NT2/D1 (cell line): ENCODE measurements around the gene DIP2C.

Experiments used
- DNase-seq: peaks from one replicate; pipeline ENCODE4 v3.0.0-alpha.2; 2011; ENCODE audit warnings: low read depth, low spot score
- H3K27me3 ChIP-seq: 2 replicates; pipeline ENCODE4 v1.6.0; 2011; ENCODE audit warnings: mild to moderate bottlenecking; ENCODE audit not compliant: insufficient read length, insufficient read depth
- H3K36me3 ChIP-seq: 2 replicates; pipeline ENCODE4 v1.6.1; 2011; ENCODE audit warnings: mild to moderate bottlenecking, low read length, mixed read lengths; ENCODE audit not compliant: insufficient read depth, insufficient read length
- H3K4me1 ChIP-seq: 2 replicates; pipeline ENCODE4 v1.5.1; 2011; ENCODE audit not compliant: insufficient read depth, insufficient read length
- H3K4me3 ChIP-seq: 2 replicates; pipeline ENCODE4 v1.5.1; 2011; ENCODE audit warnings: low read depth; ENCODE audit not compliant: insufficient read length
- H3K9ac ChIP-seq: 2 replicates; pipeline ENCODE4 v1.6.0; 2011; ENCODE audit warnings: low read depth; ENCODE audit not compliant: insufficient read length
- H3K9me3 ChIP-seq: 2 replicates; pipeline ENCODE4 v1.5.1; 2011; ENCODE audit warnings: mild to moderate bottlenecking, low read length; ENCODE audit not compliant: insufficient read depth
- SUZ12 ChIP-seq: IDR thresholded peaks from 2 replicates; pipeline ENCODE4 v1.6.1; 2011; ENCODE audit not compliant: insufficient read length, insufficient read depth; ENCODE audit errors: extremely low read depth
- YY1 ChIP-seq: IDR thresholded peaks from 2 replicates; pipeline ENCODE4 v1.6.1; 2011; ENCODE audit not compliant: insufficient read length, insufficient read depth
- ZNF274 ChIP-seq: IDR thresholded peaks from 2 replicates; pipeline ENCODE4 v1.6.1; 2011; ENCODE audit warnings: mild to moderate bottlenecking, low read depth, low read length

The DIP2C gene

GRCh38 chr10:531541-531940, 157.9 kb downstream of the DIP2C start:
- Histone ChIP-seq H3K4me1 (peaks cover 6% of the 10 kb centered on the region), H3K9ac (no peak overlapping the region), H3K27me3 (no peaks in the 10 kb centered on the region), H3K9me3 (no peaks in the 10 kb centered on the region), H3K36me3 (no peaks in the 10 kb centered on the region), H3K4me3 (no peak overlapping the region)
- no peak for DNase-seq
- TF ChIP-seq YY1 (no peak), ZNF274 (no peak)

GRCh38 chr10:530717-531116, 158.8 kb downstream of the DIP2C start:
- DNase-seq, result no peak
- H3K27me3 ChIP-seq, result no peaks in the 10 kb centered on the region

GRCh38 chr10:529468-530230, 159.8 kb downstream of the DIP2C start:
- H3K9ac ChIP-seq, result no peak overlapping the region
- peaks cover 6% of the 10 kb centered on the region for H3K4me1 ChIP-seq
- no peaks in the 10 kb centered on the region for H3K9me3 ChIP-seq
- DNase-seq, result no peak
- H3K4me3 ChIP-seq, result no peak overlapping the region
- no peaks in the 10 kb centered on the region for H3K27me3 ChIP-seq
- no peak for TF ChIP-seq YY1
- TF ChIP-seq ZNF274, result no peak
- no peak for TF ChIP-seq SUZ12
- no peaks in the 10 kb centered on the region for H3K36me3 ChIP-seq

More at GRCh38 chr10:530717-531116, 158.8 kb downstream of the DIP2C start:
- peaks cover 6% of the 10 kb centered on the region for H3K4me1 ChIP-seq
- H3K9me3 ChIP-seq, result no peaks in the 10 kb centered on the region
- TF ChIP-seq YY1, result no peak
- TF ChIP-seq SUZ12, result no peak
- no peak for TF ChIP-seq ZNF274
- H3K4me3 ChIP-seq, result no peak overlapping the region
- H3K36me3 ChIP-seq, result no peaks in the 10 kb centered on the region
- H3K9ac ChIP-seq, result no peak overlapping the region

GRCh38 chr10:528173-529165, 161.0 kb downstream of the DIP2C start:
- H3K4me1 ChIP-seq, result peaks cover 4% of the 10 kb centered on the region
- no peaks in the 10 kb centered on the region for H3K27me3 ChIP-seq
- H3K9ac ChIP-seq, result no peak overlapping the region
- H3K36me3 ChIP-seq, result no peaks in the 10 kb centered on the region
- no peak for DNase-seq
- no peak overlapping the region for H3K4me3 ChIP-seq
- H3K9me3 ChIP-seq, result no peaks in the 10 kb centered on the region
- no peak for TF ChIP-seq ZNF274
- TF ChIP-seq SUZ12, result no peak
- no peak for TF ChIP-seq YY1

- H3K9ac ChIP-seq, result no peak overlapping the region
- H3K27me3 ChIP-seq, result no peaks in the 10 kb centered on the region
- TF ChIP-seq YY1, result no peak
- no peak for TF ChIP-seq ZNF274
- no peak for TF ChIP-seq SUZ12
Observed at GRCh38 chr10:527416-527815, 162.1 kb downstream of the DIP2C start.

GRCh38 chr10:526651-527312, 162.7 kb downstream of the DIP2C start:
- Histone ChIP-seq H3K27me3 (no peaks in the 10 kb centered on the region), H3K9me3 (no peaks in the 10 kb centered on the region), H3K4me1 (peaks cover 2% of the 10 kb centered on the region), H3K9ac (no peak overlapping the region), H3K36me3 (no peaks in the 10 kb centered on the region), H3K4me3 (no peak overlapping the region)
- DNase-seq, result no peak
- TF ChIP-seq YY1 (no peak), ZNF274 (no peak)

More at GRCh38 chr10:527416-527815, 162.1 kb downstream of the DIP2C start:
- no peak overlapping the region for H3K4me3 ChIP-seq
- DNase-seq, result no peak
- H3K4me1 ChIP-seq, result peaks cover 2% of the 10 kb centered on the region
- H3K9me3 ChIP-seq, result no peaks in the 10 kb centered on the region
- H3K36me3 ChIP-seq, result no peaks in the 10 kb centered on the region
